Measurements from ENCODE around the gene GASK1A. TPM values are rescaled to one million over a fixed set of nuclear protein-coding genes. Genes with fewer than 3 reads are reported as not detected.
A peak's percentile ranks its signal among the peaks of the same experiment; 100 is the strongest.

GASK1A gene
- total and polyA plus RNA-seq, 10 of the 15 experiments (the other 5 are each of a cell fraction or from before 2014, with no cell fraction given) = 0.18 TPM; not detected in 9

- no peak overlapping the region for H3K4me2 ChIP-seq (ENCODE audit: control insufficient read depth, insufficient read depth)
- no peaks in the 10 kb centered on the region for H3K4me1 ChIP-seq (ENCODE audit: control insufficient read depth, insufficient read depth, low read length)
- ChIA-PET RAD21 (ENCODE audit: unreplicated experiment) (no interaction called here), POLR2A (no interaction called here), CTCF (interaction anchor here (1.1 to 2.0 kb wide), 2 partner anchors 10 to 70 kb away, joined by 3 to 6 read pairs; no protein-coding TSS in a partner anchor), SMC1A (ENCODE audit: uncharacterized antibody, unreplicated experiment) (interaction anchor here (1.1 to 1.6 kb wide), 2 partner anchors 8 to 69 kb away, joined by 3 read pairs; no protein-coding TSS in a partner anchor)
- H3K27me3 ChIP-seq (replicated peaks in 1 of 2; ENCODE audit: control insufficient read depth in 2 of 2, insufficient read depth in 2 of 2, low read length in 1 of 2) = peaks cover 0 to 1% of the 10 kb centered on the region in 2 experiments; a peak in 3 of 4 replicates
- H3K4me3 ChIP-seq = no peak overlapping the region
- ATAC-seq = peak; percentile 34
- TF ChIP-seq, protein P1, sequence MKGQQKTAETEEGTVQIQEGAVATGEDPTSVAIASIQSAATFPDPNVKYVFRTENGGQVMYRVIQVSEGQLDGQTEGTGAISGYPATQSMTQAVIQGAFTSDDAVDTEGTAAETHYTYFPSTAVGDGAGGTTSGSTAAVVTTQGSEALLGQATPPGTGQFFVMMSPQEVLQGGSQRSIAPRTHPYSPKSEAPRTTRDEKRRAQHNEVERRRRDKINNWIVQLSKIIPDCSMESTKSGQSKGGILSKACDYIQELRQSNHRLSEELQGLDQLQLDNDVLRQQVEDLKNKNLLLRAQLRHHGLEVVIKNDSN (IDR thresholded peaks at IDR 0.05; ENCODE audit: borderline replicate concordance, extremely low read length, insufficient read depth, low read depth, low read length) = no peak
- TF ChIP-seq NFYB (IDR thresholded peaks at IDR 0.05; ENCODE audit: insufficient read depth, low read depth, low read length) = no peak
- no peak for TF ChIP-seq TBL1XR1 (IDR thresholded peaks at IDR 0.05; ENCODE audit: low read depth, low read length)
- TF ChIP-seq SREBF1 (IDR thresholded peaks at IDR 0.05; ENCODE audit: low read length) = no peak
- no peak overlapping the region for H3K9ac ChIP-seq (ENCODE audit: control insufficient read depth, insufficient read depth, low read length)
- intact Hi-C loops (cut with micrococcal nuclease; ENCODE audit: unreplicated experiment) = no loop called here
- H3K27ac ChIP-seq (ENCODE audit: control insufficient read depth, insufficient read depth) = no peak overlapping the region
- H3K79me2 ChIP-seq (ENCODE audit: control insufficient read depth, insufficient read depth, low read length) = no peaks in the 10 kb centered on the region
- no peaks in the 10 kb centered on the region for H3K36me3 ChIP-seq (ENCODE audit: control insufficient read depth in 2 of 2, insufficient read depth in 2 of 2, low read length in 1 of 2)
- DNase-seq (ENCODE audit: low read depth, low spot score) = no peak
- FAIRE-seq = no peak
- H2AFZ ChIP-seq (ENCODE audit: control insufficient read depth, low read depth, low read length) = no peak overlapping the region
- no peaks in the 10 kb centered on the region for H4K20me1 ChIP-seq (ENCODE audit: control insufficient read depth, insufficient read depth)
- no TSS peak for BruUV-seq (replicated peaks)
- WGBS (ENCODE audit: insufficient coverage, insufficient replicate concordance, low lambda C conversion rate, missing lambda C conversion rate) = 19% methylated on average over 4 of the region's 4 CpGs
- in situ Hi-C loops (cut with MboI) = no loop called here
- H3K9me3 ChIP-seq (replicated peaks; ENCODE audit: control insufficient read depth, insufficient read depth, low read length) = no peaks in the 10 kb centered on the region
These were observed 52.4 kb downstream of the GASK1A start for GRCh38 chr3:43031485-43031884.

- no peak for FAIRE-seq
- Histone ChIP-seq H3K4me2 (ENCODE audit: control insufficient read depth, insufficient read depth) (no peak overlapping the region), H4K20me1 (ENCODE audit: control insufficient read depth, insufficient read depth) (no peaks in the 10 kb centered on the region), H3K4me1 (ENCODE audit: control insufficient read depth, insufficient read depth, low read length) (no peaks in the 10 kb centered on the region), H3K27me3 (replicated peaks in 1 of 2; ENCODE audit: control insufficient read depth in 2 of 2, insufficient read depth in 2 of 2, low read length in 1 of 2) (peaks cover 0 to 1% of the 10 kb centered on the region in 2 experiments; a peak in 3 of 4 replicates), H3K4me3 (no peak overlapping the region), H3K36me3 (ENCODE audit: control insufficient read depth in 2 of 2, insufficient read depth in 2 of 2, low read length in 1 of 2) (no peaks in the 10 kb centered on the region), H3K79me2 (ENCODE audit: control insufficient read depth, insufficient read depth, low read length) (no peaks in the 10 kb centered on the region), H2AFZ (ENCODE audit: control insufficient read depth, low read depth, low read length) (no peak overlapping the region), H3K9me3 (replicated peaks; ENCODE audit: control insufficient read depth, insufficient read depth, low read length) (no peaks in the 10 kb centered on the region), H3K9ac (ENCODE audit: control insufficient read depth, insufficient read depth, low read length) (no peak overlapping the region), H3K27ac (ENCODE audit: control insufficient read depth, insufficient read depth) (no peak overlapping the region)
- in situ Hi-C loops (cut with MboI) (no loop called here), intact Hi-C loops (cut with micrococcal nuclease; ENCODE audit: unreplicated experiment) (no loop called here)
- ATAC-seq = no peak
- RAD21 ChIA-PET (ENCODE audit: unreplicated experiment) = no interaction called here
- WGBS (ENCODE audit: insufficient coverage, insufficient replicate concordance, low lambda C conversion rate, missing lambda C conversion rate) = 74% methylated on average over 16 of the region's 16 CpGs
- BruUV-seq (replicated peaks) = no TSS peak
- POLR2A ChIA-PET = no interaction called here
- no peak for DNase-seq (ENCODE audit: low read depth, low spot score)
- CTCF ChIA-PET = interaction anchor here (1.1 to 2.0 kb wide), 2 partner anchors 11 to 70 kb away, joined by 3 to 6 read pairs; no protein-coding TSS in a partner anchor
- SMC1A ChIA-PET (ENCODE audit: uncharacterized antibody, unreplicated experiment) = interaction anchor here (1.1 to 1.6 kb wide), 2 partner anchors 8 to 70 kb away, joined by 3 read pairs; no protein-coding TSS in a partner anchor
- TF ChIP-seq HDGF (IDR thresholded peaks at IDR 0.05) = no peak
- no peak for TF ChIP-seq EGR1 (IDR thresholded peaks at IDR 0.05; ENCODE audit: borderline replicate concordance in 1 of 2, low read depth in 2 of 2, low read length in 2 of 2)
- no peak for TF ChIP-seq TCF3 (IDR thresholded peaks at IDR 0.05; ENCODE audit: borderline replicate concordance, insufficient read depth, low read depth, low read length)
- TF ChIP-seq, protein P2, sequence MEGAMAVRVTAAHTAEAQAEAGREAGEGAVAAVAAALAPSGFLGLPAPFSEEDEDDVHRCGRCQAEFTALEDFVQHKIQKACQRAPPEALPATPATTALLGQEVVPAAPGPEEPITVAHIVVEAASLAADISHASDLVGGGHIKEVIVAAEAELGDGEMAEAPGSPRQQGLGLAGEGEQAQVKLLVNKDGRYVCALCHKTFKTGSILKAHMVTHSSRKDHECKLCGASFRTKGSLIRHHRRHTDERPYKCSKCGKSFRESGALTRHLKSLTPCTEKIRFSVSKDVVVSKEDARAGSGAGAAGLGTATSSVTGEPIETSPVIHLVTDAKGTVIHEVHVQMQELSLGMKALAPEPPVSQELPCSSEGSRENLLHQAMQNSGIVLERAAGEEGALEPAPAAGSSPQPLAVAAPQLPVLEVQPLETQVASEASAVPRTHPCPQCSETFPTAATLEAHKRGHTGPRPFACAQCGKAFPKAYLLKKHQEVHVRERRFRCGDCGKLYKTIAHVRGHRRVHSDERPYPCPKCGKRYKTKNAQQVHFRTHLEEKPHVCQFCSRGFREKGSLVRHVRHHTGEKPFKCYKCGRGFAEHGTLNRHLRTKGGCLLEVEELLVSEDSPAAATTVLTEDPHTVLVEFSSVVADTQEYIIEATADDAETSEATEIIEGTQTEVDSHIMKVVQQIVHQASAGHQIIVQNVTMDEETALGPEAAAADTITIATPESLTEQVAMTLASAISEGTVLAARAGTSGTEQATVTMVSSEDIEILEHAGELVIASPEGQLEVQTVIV (IDR thresholded peaks at IDR 0.05; ENCODE audit: borderline replicate concordance, partially characterized antibody) = no peak
These were observed 52.9 kb downstream of the GASK1A start for GRCh38 chr3:43031889-43032545.

Measured in GM12878 (cell line).